HUDEP-2 (cell line): ENCODE data around the gene DGKG.

ENCODE experiments used
- DNase-seq, 76 experiments: peaks; one replicate each; lab custom pipeline; 2025; ENCODE audit not compliant: unreplicated experiment in 76 of 76; lab: John Stamatoyannopoulos, UW

The DGKG gene

DNA sequence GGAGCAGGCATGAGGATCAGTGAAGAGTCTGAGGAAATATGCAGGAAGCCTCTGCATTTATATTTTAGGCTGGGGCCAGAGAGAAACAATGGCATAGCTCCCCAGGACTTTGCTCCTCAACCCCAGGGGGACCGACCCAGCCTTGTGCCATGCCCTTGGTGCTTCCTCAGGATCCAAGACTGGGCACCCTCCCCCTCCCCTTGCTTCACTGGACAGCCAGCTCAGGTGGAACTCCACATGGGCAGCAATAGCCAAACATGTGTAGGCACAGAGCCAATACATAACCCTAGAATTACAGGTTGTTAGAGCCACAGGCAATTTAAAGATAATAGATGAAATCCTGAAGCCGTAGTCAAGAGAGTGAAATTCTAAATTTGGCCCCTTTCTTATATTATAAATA lies 180.1 kb downstream of the DGKG start:
- no peak for DNase-seq

DNA sequence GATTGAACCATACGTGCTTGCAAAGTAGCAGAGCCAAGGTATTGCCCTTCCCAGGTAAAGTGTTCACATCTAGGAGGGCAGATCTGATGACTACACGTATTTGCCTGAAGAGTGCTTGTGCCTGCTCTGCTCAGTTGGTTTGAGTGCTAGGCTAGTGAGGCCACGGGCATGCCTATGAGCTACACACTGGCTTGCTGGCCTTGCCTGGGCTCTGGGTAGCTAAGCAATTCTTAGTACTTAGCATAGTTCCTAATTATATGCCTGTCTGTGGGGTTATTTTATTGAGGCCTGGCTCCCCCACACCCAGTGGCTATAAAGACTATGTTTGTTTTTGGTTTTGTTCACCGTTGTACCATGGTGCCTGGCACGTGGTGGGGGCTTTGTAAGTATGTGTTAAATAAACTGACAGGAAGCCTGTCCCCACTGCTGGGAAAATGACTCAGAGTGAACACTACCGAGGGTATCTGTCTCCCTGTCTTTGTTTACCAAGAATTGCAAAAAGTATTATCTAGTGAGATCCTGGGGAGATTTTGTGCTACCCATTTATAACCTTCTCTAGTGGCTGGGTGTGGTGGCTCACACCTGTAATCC lies 181.0 kb downstream of the DGKG start:
- no peak for DNase-seq

DNA sequence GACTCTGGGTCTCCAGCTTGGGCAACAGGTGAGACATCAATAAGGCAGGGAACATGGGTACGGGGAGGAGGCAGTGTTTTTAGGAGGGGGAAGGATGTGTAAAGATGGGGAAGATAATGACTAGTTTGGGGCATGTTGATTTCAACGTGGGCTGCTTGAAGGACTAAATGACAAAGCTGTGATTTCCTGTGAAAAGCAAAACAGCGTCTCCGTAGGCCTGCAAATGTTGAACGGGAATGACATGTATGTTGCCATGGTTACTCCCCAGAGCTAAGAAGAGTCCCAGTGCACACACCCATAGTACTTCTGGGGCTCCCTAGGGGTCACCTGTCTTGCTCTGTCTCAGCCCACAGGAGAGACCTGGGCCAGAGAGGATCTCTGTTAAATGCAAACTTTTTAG lies 181.9 kb downstream of the DGKG start:
- DNase-seq, result no peak

DNA sequence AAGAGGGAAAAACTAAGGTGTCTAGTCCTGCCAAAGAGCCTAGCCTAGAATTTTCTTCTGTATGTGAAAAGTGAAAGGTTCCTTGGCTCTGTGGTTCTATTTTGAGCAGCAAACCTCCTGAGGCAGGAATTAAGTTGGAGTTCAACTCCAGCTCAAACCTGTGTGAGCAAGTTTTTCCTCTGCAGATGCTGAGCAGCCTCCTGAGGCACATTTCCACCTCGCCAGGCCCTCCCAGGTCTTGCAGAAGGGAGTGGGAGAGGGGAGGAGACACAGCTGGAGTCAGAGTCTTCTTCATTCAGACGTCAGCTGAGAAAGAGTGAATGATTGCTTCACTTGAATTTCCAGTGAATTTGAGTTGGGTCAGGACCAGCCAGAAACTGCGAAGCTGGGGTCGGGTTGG lies 183.6 kb downstream of the DGKG start:
- DNase-seq, result no peak

DNA sequence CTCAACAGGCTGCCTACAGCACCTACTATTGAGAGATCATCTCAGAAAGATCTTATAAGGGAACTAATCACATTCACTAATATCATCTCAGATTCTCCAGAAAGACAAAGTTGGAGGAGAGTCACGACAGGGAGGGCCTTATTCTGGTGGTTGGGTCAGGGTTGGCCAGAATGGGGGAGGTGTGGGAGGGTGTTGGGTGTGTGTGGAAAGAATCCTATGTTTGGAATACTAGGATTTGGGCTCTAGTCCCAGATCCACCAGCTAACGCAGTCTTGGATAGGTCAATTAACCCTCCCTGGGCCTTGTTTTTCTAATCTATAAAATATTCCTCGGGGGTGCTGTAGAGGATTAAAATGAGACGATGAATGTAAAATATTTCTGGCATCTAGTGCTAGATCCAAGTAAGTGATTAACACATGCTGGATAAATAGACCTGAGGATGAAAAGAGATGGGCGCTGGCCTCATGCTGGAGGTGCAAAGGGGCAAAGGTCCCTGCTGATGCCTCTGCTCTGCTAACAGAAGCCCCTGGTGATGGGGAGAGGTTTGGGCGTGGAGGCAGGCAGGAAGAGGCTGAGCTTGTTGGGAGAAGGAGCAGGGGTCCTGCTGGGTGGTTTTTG lies 185.6 kb downstream of the DGKG start:
- DNase-seq, result no peak

DNA sequence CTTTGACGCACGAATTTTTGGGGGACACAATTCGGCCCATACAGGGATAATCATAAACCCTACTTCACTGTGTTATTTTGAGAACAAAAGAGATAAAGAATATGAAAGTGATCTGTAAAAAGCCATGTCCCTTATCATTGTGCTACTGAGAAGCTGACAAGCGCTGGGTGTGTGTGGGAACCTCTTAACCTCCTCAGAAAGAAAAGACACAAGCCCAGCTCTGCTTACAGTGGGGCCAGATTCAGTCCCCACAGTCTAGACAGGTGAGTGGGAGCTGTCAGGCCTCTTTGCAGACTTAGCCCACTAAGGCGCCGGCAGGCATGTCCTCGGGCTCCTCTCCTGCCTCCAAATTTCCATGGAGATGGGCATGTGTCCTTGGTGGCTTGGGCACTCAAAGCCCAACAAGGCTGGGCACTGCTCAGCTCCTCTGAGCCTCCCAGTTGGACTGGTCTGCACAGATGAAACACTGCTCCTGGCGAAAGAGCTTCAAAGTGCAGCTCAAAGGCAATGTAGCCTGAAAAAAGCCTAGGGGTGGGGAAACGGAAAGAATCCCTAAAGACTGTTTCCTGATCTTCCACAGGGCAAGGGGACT lies 188.7 kb downstream of the DGKG start:
- DNase-seq, result no peak

DNA sequence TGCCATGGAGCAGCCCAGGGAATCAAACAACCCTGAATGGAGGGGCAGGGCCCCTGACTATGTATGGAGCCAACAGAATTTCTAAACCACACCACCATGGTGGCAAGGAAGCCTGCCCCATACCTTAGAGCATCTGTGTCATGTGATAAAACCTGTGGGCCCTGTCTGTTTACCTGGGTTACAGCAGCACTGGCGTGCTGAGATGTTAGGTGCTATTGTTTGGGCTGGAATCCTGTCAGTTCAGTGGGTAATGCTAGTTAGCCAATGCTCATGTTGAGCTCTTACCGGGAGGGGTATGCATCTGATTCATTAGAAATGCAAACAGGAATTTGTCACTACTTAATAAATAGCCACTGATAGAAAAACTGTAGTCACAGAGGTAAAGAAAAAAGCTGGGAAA lies 189.7 kb downstream of the DGKG start:
- no peak for DNase-seq

DNA sequence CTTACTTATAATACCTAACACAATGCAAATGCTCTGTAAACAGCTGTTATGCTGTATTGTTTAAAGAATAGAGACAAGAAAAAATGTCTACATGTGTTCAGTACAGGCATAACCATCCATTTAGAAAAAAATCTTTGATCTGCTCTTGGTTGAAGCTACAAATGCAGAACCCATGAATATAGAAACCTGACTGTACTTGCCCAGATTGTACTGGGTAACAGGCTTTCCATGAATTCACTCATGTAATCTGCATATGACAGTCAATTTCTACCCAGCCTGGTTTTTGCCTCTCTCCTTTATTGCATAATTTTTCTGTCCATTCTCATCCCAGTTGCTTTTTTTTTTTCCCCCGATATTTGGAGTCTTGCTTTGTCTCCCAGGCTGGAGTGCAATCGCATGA lies 190.5 kb downstream of the DGKG start:
- no peak for DNase-seq

DNA sequence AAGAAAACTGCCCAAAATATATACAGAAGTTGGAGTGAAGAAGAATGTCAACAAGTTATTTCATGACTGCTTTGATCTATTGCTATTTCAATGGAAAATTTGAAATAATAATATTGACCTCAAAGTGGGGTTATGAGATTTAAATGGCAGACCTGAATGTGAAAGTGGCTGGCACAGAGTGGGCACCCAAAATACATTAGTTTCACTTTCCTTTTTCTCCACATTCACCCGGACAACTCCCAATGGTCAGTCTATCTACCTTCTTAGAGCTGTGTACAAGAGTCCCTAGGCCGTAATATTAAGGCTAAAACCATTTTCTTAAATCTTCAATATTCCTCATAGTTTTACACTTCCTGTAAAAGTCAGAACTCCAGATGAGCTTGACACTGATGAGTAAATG lies 191.5 kb downstream of the DGKG start:
- no peak for DNase-seq

DNA sequence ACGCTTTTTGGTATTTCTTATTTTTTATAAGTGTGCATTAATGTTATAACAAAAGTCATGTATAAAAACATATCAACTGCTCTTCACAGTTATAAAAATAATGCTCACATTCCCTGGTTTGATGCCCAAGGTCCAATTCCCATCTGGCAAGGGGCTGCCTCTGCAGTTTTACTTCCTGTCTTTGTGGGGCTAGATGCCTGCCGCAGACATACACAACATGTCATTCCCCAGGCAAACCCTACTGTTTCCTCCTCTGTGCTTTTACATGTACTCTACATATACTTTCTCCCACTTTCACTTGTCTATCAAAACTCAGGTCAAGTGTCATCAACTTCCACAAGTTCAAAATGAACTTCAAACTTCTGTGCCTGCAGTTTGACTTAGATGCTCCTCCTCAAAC lies 192.7 kb downstream of the DGKG start:
- no peak for DNase-seq

DNA sequence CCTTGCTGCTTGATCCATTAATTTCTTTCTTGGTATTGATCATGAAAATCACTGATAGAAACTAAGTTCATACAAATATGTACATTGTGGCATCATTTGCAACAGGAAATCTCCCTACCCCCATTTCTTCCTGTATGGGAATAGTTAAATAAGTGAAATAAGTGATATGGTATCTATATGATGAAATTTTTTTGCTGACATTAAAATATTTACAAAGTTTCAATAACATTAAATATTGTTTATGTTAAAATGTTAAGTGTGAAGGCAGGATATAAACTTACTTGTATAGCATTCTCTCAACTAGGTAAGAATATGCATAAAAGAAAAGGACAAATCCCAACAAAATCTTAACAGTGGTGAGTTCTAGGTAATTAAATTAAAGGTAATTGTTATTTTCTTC lies 193.1 kb downstream of the DGKG start:
- DNase-seq, result no peak

DNA sequence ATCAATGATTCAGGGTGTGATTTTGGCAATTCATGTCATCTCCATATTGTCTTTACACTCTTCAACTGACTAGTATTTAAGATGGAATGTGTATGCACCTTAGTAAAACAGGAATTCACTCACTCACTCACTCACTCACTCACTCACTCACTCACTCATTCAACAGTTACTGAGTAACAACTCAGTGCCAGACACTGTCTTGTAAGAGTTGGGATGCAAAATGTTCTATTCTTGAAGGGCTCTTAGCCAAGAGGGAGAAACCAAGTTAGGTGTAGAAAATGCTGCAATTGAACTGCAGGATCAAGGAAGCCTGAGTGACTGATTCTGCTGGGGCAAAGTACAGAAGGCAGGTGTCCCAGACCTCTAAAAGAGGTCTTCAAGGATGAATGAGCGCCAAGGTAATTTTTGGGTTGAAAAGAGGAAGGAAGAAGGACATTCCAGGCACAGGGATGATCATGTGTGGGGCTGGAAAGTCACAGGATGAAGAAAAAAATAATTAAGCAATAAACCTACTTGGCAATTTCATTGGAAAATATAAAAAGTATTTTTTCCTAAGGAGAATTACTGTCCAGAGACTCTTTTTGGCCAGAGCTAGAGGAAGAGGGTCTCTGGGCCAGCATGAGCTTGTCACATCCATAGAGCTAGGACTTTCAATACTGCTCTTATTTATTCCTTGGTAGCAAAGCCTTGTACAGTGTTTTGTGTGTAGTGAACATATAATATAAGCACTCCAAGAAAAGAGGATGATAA lies 194.2 kb downstream of the DGKG start:
- DNase-seq, result no peak

DNA sequence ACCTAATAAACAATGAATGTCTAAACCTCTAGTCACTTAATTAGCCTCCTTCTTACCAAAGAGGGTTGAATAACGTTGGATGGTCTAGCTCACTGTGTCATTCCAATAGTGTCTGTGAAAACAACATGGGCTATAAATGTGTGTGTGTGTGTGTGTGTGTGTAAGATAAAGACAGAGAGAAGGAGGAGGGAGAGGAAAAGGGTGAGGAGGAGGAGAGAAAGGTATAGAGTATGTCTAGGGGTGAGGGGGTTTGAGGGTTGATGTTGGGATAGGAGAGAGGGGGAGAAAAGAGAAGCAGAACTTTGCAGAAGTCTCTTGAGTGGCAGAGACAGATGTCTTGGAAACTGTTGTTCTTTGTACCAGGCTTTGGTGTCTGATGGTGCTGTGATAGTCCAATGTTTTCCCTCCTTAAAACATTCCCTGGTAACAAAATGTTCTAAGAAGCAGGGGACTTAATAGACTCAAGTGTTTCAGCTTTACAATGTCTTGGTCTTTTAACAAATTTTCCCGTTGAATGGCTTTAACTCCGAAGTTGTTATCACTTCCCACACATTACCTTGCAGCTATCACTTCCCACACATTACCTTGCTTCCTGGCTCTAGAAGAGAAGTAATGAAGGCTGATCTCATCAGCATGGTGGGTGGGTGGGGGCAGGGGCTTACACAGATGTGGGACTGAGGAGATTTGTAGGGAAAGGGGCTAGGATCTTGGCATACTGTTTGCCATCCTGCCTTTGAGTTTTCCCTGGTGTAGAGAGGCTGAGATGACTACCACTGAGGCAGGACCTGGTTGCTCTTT lies 195.3 kb downstream of the DGKG start:
- no peak for DNase-seq

DNA sequence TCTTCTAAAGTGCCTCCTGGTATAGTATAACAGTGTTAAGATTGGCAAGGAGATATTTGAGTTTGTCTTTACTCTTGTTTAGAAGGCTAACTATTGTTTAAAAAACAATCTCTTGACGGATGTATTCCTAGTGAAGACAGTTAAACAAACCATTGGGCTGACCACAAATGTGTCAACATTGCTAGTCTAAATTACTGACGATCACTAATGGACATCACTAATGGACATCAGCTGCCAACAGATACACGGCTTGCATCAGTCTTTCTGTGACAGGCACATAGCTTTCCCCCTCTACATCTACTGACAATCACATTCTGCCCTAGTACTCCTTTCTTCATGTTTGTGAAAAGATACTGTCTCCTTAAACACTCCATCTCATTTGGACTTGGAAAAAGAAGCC lies 196.0 kb downstream of the DGKG start:
- no peak for DNase-seq

DNA sequence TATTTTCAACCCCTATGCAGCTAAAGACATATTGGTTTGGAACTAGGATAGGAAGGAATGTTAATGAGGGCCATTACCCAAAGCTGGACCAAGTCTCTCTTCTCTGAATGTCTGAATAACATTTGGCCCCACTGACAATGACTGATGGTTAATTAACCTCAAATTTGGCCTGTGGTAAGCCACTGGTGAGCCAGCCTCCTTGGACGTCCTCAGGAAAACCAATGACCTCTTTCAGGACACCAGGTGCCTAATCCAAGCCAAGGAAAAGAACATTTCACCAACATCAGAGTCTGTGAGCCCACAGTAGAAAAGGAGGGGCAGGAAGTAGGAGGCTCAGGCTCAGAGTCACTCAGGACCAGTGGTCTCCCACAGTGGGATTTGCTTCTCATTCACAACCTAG lies 196.7 kb downstream of the DGKG start:
- DNase-seq, result no peak

DNA sequence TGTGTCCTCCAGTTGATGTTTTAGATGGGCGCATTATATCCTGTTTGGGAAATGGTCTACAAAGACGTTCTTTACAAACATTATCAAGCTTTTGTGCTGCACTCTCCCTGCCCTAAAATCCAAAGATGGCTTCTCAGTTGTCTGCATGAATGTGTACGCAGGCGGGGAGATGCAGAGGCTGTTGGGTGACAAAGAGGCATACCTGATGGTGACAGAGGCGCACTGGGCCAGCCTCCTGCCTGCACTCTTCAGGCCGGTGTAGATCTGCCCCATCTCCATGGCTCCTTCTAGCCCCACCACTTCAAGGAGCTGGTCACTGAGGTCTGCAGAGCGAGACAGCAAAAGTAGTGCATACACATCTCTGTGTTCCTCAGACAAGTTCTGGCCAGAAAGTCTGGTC lies 197.3 kb downstream of the DGKG start:
- DNase-seq, result no peak

DNA sequence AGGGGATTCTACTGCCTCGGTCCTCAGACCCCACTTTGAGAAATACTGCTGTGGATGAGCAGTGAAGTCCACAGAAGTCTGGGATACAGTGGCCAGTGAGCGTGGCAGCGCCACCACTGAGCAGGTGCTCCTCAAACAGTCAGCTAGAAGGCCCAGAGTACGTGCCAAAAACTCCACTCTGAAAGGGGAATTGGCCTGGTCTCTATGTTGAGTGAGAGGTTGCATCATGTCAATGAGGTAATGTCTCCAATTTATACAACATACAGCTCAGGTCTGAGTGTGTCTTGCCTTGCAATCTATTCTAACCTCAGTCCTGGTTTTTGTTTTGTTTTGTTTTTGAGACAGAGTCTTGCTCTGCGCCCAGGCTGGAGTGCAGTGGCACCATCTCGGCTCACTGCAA lies 199.8 kb downstream of the DGKG start:
- no peak for DNase-seq

DNA sequence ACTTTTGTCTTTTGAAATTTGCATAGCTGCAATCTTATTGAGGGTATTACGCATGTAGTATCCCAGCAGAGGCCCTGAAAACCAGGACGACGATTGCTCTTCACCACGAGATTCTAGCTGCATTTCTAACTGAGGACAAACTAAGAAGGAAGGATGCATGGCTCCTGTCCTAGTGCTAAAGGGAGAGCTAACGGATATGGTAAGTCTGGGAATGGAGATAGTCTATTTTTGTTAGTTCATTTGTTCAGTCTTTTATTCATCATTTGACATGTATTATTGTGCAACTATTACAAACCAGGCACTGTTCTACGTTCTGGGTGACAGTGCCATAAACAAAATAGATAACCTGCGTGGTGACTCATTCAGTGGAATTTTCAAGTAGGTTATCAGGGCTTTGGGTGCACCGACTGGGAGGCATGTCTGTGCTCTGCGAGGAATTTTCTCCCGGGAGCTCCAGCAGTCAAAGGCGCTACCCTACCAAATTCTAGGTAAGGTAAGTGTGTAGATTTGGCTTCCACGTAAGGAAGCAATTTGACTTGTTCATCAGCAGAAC lies 201.3 kb downstream of the DGKG start:
- no peak for DNase-seq

DNA sequence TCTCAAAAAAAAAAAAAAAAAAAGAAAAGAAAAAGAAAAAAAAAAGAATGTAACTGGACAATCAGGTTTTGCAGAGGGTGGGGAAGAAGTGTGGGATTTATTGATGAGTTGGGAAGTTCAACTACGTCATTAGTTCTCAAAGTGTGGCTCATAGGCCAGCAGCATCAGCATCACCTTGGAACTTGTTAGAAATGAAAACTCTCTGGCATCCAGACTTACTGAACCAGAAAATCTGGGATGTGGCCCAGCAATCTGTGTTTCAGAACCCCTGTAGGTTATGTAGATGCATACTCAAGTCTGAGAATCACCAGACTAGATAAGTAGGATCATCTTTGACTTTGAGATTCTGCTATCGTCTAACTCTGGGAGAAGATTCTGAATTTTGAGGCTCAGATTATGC lies 207.4 kb downstream of the DGKG start:
- no peak for DNase-seq

DNA sequence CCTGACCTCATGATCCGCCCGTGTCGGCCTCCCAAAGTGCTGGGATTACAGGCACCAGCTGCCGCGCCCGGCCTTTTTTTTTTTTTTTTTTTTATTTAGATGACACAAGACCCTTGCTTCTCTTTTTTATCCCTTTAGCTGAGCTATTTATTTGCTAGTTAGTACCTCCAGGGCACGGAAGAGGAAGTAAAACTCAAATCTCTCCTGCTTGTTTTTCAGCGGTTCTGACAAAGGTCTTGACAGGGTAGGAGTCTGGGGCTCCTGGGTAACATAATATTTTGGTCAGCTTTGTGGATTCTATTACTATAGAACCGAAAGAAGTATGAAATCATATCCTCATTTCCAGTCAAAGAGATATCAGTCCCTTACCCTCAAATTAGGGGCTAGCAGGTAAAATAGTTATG lies 209.1 kb downstream of the DGKG start:
- no peak for DNase-seq

DNA sequence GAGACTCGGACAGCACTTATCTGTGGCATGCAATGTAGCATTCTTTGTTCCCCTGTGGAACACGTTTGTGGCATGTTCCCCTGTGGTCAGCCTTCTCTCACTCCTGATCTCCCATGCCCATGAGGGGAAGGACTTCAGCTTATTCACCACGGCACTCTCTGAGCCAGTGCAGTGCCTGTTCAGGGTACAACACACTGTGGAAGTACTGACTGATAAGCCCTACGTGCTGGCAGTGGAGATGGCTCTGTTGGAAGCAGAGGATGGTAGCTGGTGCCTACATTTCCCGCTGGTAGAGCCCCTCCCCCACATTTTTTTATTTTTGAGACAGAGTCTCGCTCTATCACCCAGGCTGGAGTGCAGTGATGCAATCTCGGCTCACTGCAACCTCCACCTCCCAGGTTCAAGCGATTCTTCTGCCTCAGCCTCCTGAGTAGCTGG lies 209.7 kb downstream of the DGKG start:
- no peak for DNase-seq
